Immature natural killer cell (primary cell): Measurements from ENCODE around the gene SFMBT1. TPM values are rescaled to one million over a fixed set of nuclear protein-coding genes. Genes with fewer than 3 reads are reported as not detected.
A peak's percentile ranks its signal among the peaks of the same experiment; 100 is the strongest.

Experiments used
- DNase-seq, 3 donors: peaks; one replicate each; pipeline ENCODE4 v3.0.0; 2022; ENCODE audit warnings: mixed read lengths in 1 of 3
- H3K27ac Mint-ChIP-seq, 6 donors: one replicate each; pipeline ENCODE4 v1.8.0; 2020; ENCODE audit warnings: mixed read lengths in 6 of 6, mild to moderate bottlenecking in 5 of 6, inconsistent platforms in 4 of 6, moderate library complexity in 3 of 6
- H3K27me3 Mint-ChIP-seq, 3 donors: one replicate each; pipeline ENCODE4 v1.8.0; 2020 to 2021; ENCODE audit warnings: low read depth in 3 of 3, mild to moderate bottlenecking in 3 of 3, mixed read lengths in 3 of 3, moderate library complexity in 3 of 3, inconsistent platforms in 1 of 3
- H3K36me3 Mint-ChIP-seq, 3 donors: one replicate each; pipeline ENCODE4 v1.8.0; 2020; ENCODE audit warnings: mixed read lengths in 3 of 3, inconsistent platforms in 2 of 3, mild to moderate bottlenecking in 2 of 3
- H3K4me1 Mint-ChIP-seq, 2 donors: one replicate each; pipeline ENCODE4 v1.8.0; 2020; ENCODE audit warnings: inconsistent platforms in 2 of 2, mild to moderate bottlenecking in 2 of 2, mixed read lengths in 2 of 2, moderate library complexity in 1 of 2
- H3K4me3 Mint-ChIP-seq, 5 donors: one replicate each; pipeline ENCODE4 v1.8.0; 2020; ENCODE audit warnings: mild to moderate bottlenecking in 5 of 5, mixed read lengths in 5 of 5, inconsistent platforms in 3 of 5, moderate library complexity in 3 of 5
- H3K9me3 Mint-ChIP-seq, 6 donors: one replicate each; pipeline ENCODE4 v1.8.0; 2020; ENCODE audit warnings: mild to moderate bottlenecking in 6 of 6, mixed read lengths in 6 of 6, inconsistent platforms in 4 of 6, moderate library complexity in 3 of 6
- polyA plus RNA-seq, 3 donors: library from polyadenylated mRNA; unstranded; fragments of 300-500 nt; fragmentation: Illumina TruSeq; gene quantifications; one replicate each; pipeline ENCODE4 v1.2.3, GENCODE V29; 2021

Gene SFMBT1
- polyA plus RNA-seq, 3 donors from 2014 or later, result 6.6 to 12.9 (median 12.3) TPM

GRCh38 chr3:52897130-52898122, 148.4 kb downstream of the SFMBT1 start, which contains the start of gene STIMATE:
Gene STIMATE (minus strand): TSS chr3:52897548. CDS start chr3:52897450, 98 bp downstream.
- Mint-ChIP-seq H3K27ac (peak within 1 kb of the TSS; percentile 71 to 92 (median 88)), H3K4me3 (peak within 1 kb of the TSS; percentile 87 to 95 (median 91)), H3K27me3 (peaks cover 0 to 1% (median 0%) of the 10 kb centered on the region in 3 donors), H3K9me3 (no peaks in the 10 kb centered on the region), H3K36me3 (peaks cover 0 to 4% (median 0%) of the 10 kb centered on the region in 3 donors), H3K4me1 (peaks cover 35 to 50% of the 10 kb centered on the region in 2 donors)
- DNase-seq, result peak; percentile 84 to 86 (median 85)

GRCh38 chr3:52896613-52897012, 149.3 kb downstream of the SFMBT1 start:
- Mint-ChIP-seq H3K4me1 (peaks cover 38 to 58% of the 10 kb centered on the region in 2 donors), H3K9me3 (no peaks in the 10 kb centered on the region)

GRCh38 chr3:52896151-52896550, 149.7 kb downstream of the SFMBT1 start:
- peak overlapping the region; percentile 87 to 95 (median 91) for H3K4me3 Mint-ChIP-seq
- H3K27ac Mint-ChIP-seq, result peak overlapping the region in 5 of 6 donors; percentile 71 to 89 (median 89)
- H3K9me3 Mint-ChIP-seq, result no peaks in the 10 kb centered on the region
- peaks cover 0 to 1% (median 0%) of the 10 kb centered on the region in 3 donors for H3K27me3 Mint-ChIP-seq
- peaks cover 0 to 4% (median 0%) of the 10 kb centered on the region in 3 donors for H3K36me3 Mint-ChIP-seq
- DNase-seq, result no peak
- H3K4me1 Mint-ChIP-seq, result peaks cover 40 to 63% of the 10 kb centered on the region in 2 donors

More at GRCh38 chr3:52896613-52897012, 149.3 kb downstream of the SFMBT1 start:
- Mint-ChIP-seq H3K27ac (peak overlapping the region; percentile 58 to 89 (median 88)), H3K36me3 (peaks cover 0 to 4% (median 0%) of the 10 kb centered on the region in 3 donors), H3K4me3 (peak overlapping the region; percentile 87 to 95 (median 91)), H3K27me3 (peaks cover 0 to 1% (median 0%) of the 10 kb centered on the region in 3 donors)
- DNase-seq, result no peak

- no peak for DNase-seq
- peaks cover 42 to 70% of the 10 kb centered on the region in 2 donors for H3K4me1 Mint-ChIP-seq
- peaks cover 0 to under 1% (median 0%) of the 10 kb centered on the region in 3 donors for H3K27me3 Mint-ChIP-seq
- H3K27ac Mint-ChIP-seq, result peak overlapping the region; percentile 16 to 89 (median 54)
- peaks cover 0 to 4% (median 0%) of the 10 kb centered on the region in 3 donors for H3K36me3 Mint-ChIP-seq
- no peaks in the 10 kb centered on the region for H3K9me3 Mint-ChIP-seq
- H3K4me3 Mint-ChIP-seq, result peak overlapping the region; percentile 87 to 95 (median 91)
These were observed 150.5 kb downstream of the SFMBT1 start for GRCh38 chr3:52895418-52895817.

GRCh38 chr3:52894756-52895155, 151.1 kb downstream of the SFMBT1 start:
- peaks cover 42 to 77% of the 10 kb centered on the region in 2 donors for H3K4me1 Mint-ChIP-seq
- peak overlapping the region in 3 of 6 donors; percentile 3 to 29 (median 5) for H3K27ac Mint-ChIP-seq
- no peak for DNase-seq
- peak overlapping the region in 3 of 5 donors; percentile 1 to 52 (median 12) for H3K4me3 Mint-ChIP-seq
- H3K27me3 Mint-ChIP-seq, result no peaks in the 10 kb centered on the region
- H3K36me3 Mint-ChIP-seq, result peaks cover 0 to 9% (median 0%) of the 10 kb centered on the region in 3 donors
- H3K9me3 Mint-ChIP-seq, result no peaks in the 10 kb centered on the region

GRCh38 chr3:52893723-52894122, 152.2 kb downstream of the SFMBT1 start:
- Mint-ChIP-seq H3K9me3 (no peaks in the 10 kb centered on the region), H3K4me1 (peaks cover 42 to 77% of the 10 kb centered on the region in 2 donors), H3K27ac (peak overlapping the region in 4 of 6 donors; percentile 62 to 92 (median 83)), H3K4me3 (peak overlapping the region in 1 of 5 donors; percentile 86), H3K27me3 (no peaks in the 10 kb centered on the region), H3K36me3 (peaks cover 0 to 9% (median 0%) of the 10 kb centered on the region in 3 donors)
- DNase-seq, result no peak

- Mint-ChIP-seq H3K27ac (peak overlapping the region; percentile 62 to 92 (median 81)), H3K27me3 (no peaks in the 10 kb centered on the region), H3K9me3 (no peaks in the 10 kb centered on the region), H3K4me1 (peaks cover 42 to 78% of the 10 kb centered on the region in 2 donors), H3K4me3 (peak overlapping the region in 4 of 5 donors; percentile 40 to 86 (median 64)), H3K36me3 (peaks cover 0 to 9% (median 0%) of the 10 kb centered on the region in 3 donors)
- peak in 2 of 3 donors; percentile 27 to 45 for DNase-seq
These were observed 153.1 kb downstream of the SFMBT1 start for GRCh38 chr3:52892625-52893311.

GRCh38 chr3:52892290-52892624, 153.6 kb downstream of the SFMBT1 start:
- peak overlapping the region in 4 of 6 donors; percentile 16 to 92 (median 56) for H3K27ac Mint-ChIP-seq
- H3K36me3 Mint-ChIP-seq, result peaks cover 0 to 9% (median 0%) of the 10 kb centered on the region in 3 donors
- peaks cover 42 to 78% of the 10 kb centered on the region in 2 donors for H3K4me1 Mint-ChIP-seq
- no peaks in the 10 kb centered on the region for H3K9me3 Mint-ChIP-seq
- DNase-seq, result no peak
- H3K27me3 Mint-ChIP-seq, result no peaks in the 10 kb centered on the region
- peak overlapping the region in 1 of 5 donors; percentile 86 for H3K4me3 Mint-ChIP-seq

GRCh38 chr3:52891615-52892081, 154.2 kb downstream of the SFMBT1 start:
- H3K27ac Mint-ChIP-seq, result peak overlapping the region in 4 of 6 donors; percentile 19 to 78 (median 60)
- peaks cover 0 to 11% (median 0%) of the 10 kb centered on the region in 3 donors for H3K36me3 Mint-ChIP-seq
- no peak for DNase-seq
- H3K4me3 Mint-ChIP-seq, result peak overlapping the region in 2 of 5 donors; percentile 11 to 23
- H3K4me1 Mint-ChIP-seq, result peaks cover 39 to 75% of the 10 kb centered on the region in 2 donors
- H3K27me3 Mint-ChIP-seq, result no peaks in the 10 kb centered on the region
- H3K9me3 Mint-ChIP-seq, result no peaks in the 10 kb centered on the region

GRCh38 chr3:52891164-52891563, 154.7 kb downstream of the SFMBT1 start:
- H3K4me1 Mint-ChIP-seq, result peaks cover 34 to 70% of the 10 kb centered on the region in 2 donors
- no peak for DNase-seq
- no peaks in the 10 kb centered on the region for H3K9me3 Mint-ChIP-seq
- peaks cover 0 to 12% (median 0%) of the 10 kb centered on the region in 3 donors for H3K36me3 Mint-ChIP-seq
- H3K4me3 Mint-ChIP-seq, result peak overlapping the region in 3 of 5 donors; percentile 6 to 24 (median 23)
- H3K27ac Mint-ChIP-seq, result peak overlapping the region in 4 of 6 donors; percentile 17 to 71 (median 54)
- no peaks in the 10 kb centered on the region for H3K27me3 Mint-ChIP-seq

GRCh38 chr3:52890735-52891134, 155.1 kb downstream of the SFMBT1 start:
- Mint-ChIP-seq H3K27ac (peak overlapping the region in 4 of 6 donors; percentile 17 to 59 (median 48)), H3K36me3 (peaks cover 0 to 14% (median 2%) of the 10 kb centered on the region in 3 donors), H3K27me3 (peaks cover 0 to 2% (median 0%) of the 10 kb centered on the region in 3 donors), H3K4me3 (peak overlapping the region in 2 of 5 donors; percentile 6 to 23), H3K4me1 (peaks cover 30 to 66% of the 10 kb centered on the region in 2 donors), H3K9me3 (no peaks in the 10 kb centered on the region)
- no peak for DNase-seq

GRCh38 chr3:52889901-52890300, 156.0 kb downstream of the SFMBT1 start:
- H3K9me3 Mint-ChIP-seq, result no peaks in the 10 kb centered on the region
- peaks cover 0 to 2% (median 0%) of the 10 kb centered on the region in 3 donors for H3K27me3 Mint-ChIP-seq
- no peak overlapping the region for H3K27ac Mint-ChIP-seq
- peaks cover 4 to 22% (median 4%) of the 10 kb centered on the region in 3 donors for H3K36me3 Mint-ChIP-seq
- no peak for DNase-seq
- no peak overlapping the region for H3K4me3 Mint-ChIP-seq
- peaks cover 23 to 58% of the 10 kb centered on the region in 2 donors for H3K4me1 Mint-ChIP-seq

- H3K4me3 Mint-ChIP-seq, result no peak overlapping the region
- no peak for DNase-seq
- H3K4me1 Mint-ChIP-seq, result peaks cover 9 to 38% of the 10 kb centered on the region in 2 donors
- peaks cover 0 to 2% (median under 1%) of the 10 kb centered on the region in 3 donors for H3K27me3 Mint-ChIP-seq
- peaks cover 4 to 21% (median 6%) of the 10 kb centered on the region in 3 donors for H3K36me3 Mint-ChIP-seq
- H3K9me3 Mint-ChIP-seq, result no peaks in the 10 kb centered on the region
- H3K27ac Mint-ChIP-seq, result no peak overlapping the region
These were observed 158.7 kb downstream of the SFMBT1 start for GRCh38 chr3:52887166-52887565.
